CD4-positive, alpha-beta T cell treated with Interleukin-4 for 1 hour (primary cell): Measurements from ENCODE around the gene GTF2IRD1.
A peak's percentile ranks its signal among the peaks of the same experiment; 100 is the strongest.
"Not testable (repeated sequence)": the region's sequence is repeated elsewhere in the genome, so short reads cannot be mapped to it uniquely, and the experiment has no call there.

Source experiments
- DNase-seq, 2 donors: peaks; one replicate each; pipeline ENCODE4 v3.0.0-alpha.2; 2020 to 2022

GTF2IRD1 gene

GRCh38 chr7:74430409-74430808, 23.3 kb upstream of the GTF2IRD1 start:
- DNase-seq: not testable (repeated sequence)

DNA sequence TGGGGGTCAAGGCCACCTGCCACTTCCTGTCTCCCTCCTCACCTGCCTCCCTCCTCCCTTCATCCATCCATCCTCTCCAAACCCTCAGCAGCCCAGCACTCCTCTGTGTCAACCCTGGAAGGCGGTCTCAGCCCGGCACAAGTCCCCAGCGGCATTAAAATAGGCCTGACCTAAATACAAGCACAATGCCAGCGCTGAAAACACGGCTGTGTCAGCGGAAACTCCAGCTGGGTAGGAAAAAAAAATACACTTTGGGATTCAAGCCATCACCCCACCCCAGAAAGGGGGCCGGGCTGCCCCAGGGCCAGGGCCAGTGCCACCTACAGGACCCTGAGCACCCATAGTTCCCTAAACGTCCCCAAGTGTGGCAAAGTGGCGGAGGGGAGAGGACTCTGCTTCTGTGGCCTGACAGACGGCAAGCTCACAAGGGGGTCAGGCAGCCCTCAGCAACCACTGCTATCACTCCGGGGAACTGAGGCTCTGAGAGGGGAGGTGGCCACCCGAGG, 22.7 kb upstream of the GTF2IRD1 start:
- no peak for DNase-seq

GRCh38 chr7:74437291-74437571, 16.5 kb upstream of the GTF2IRD1 start:
- DNase-seq: not testable (repeated sequence)

GRCh38 chr7:74438327-74438726, 15.4 kb upstream of the GTF2IRD1 start:
- no peak for DNase-seq

GRCh38 chr7:74439541-74439940, 14.2 kb upstream of the GTF2IRD1 start:
- DNase-seq: no peak

GRCh38 chr7:74440143-74440542, 13.6 kb upstream of the GTF2IRD1 start:
- not testable (repeated sequence) for DNase-seq

- DNase-seq: no peak
These were observed 11.9 kb upstream of the GTF2IRD1 start for GRCh38 chr7:74441801-74442200.

GRCh38 chr7:74443543-74444247, 10.0 kb upstream of the GTF2IRD1 start:
- no peak for DNase-seq

DNA sequence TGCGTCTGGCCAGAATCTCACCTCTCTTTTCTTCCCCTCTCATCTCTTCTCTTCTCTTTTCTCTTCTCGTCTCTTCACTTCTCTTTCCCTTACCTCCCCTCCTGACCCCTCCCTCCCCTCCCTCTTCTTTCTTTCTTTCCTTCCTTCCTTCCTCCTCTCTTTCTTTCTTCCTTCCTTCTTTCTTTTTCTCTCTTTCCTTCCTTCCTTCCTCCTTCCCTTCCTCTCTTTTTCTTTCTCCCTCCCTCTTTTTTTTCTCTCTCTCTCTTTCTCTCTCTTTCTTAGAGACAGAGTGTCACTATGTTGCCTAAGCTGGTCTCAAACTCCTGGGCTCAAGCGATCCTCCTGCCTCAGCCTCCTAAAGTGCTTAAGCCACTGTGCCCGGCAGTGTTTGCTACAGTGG, 4.6 kb upstream of the GTF2IRD1 start:
- no peak for DNase-seq

- peak; percentile 58 to 71 for DNase-seq
These were observed 3.8 kb upstream of the GTF2IRD1 start for GRCh38 chr7:74449809-74450397.

GRCh38 chr7:74452748-74453321, 871 bp upstream of the GTF2IRD1 start:
- no peak for DNase-seq

GRCh38 chr7:74454021-74454924, 567 bp downstream of the GTF2IRD1 start:
- no peak for DNase-seq

GRCh38 chr7:74454925-74455288, 1.2 kb downstream of the GTF2IRD1 start:
- DNase-seq: no peak

GRCh38 chr7:74455291-74455804, 1.6 kb downstream of the GTF2IRD1 start:
- no peak for DNase-seq

- no peak for DNase-seq
These were observed 2.2 kb downstream of the GTF2IRD1 start for GRCh38 chr7:74455928-74456327.

DNA sequence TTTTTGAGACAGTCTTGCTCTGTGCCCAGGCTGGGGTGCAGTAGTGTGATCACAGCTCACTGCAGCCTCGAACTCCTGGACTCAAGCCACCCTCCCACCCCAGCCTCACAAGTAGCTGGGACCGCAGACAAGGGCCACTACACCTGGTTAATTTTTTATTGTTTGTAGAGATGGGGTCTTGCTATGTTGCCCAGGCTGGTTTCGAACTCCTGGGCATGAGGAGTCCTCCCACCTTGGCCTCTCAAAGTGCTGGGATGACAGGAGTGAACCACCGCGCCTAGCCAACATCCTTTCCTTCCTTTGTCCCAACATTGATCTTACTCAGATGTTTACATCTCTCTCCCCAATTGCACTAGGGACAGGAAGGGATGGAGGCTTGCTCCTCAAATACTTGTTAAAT, 3.3 kb downstream of the GTF2IRD1 start:
- DNase-seq: no peak

DNA sequence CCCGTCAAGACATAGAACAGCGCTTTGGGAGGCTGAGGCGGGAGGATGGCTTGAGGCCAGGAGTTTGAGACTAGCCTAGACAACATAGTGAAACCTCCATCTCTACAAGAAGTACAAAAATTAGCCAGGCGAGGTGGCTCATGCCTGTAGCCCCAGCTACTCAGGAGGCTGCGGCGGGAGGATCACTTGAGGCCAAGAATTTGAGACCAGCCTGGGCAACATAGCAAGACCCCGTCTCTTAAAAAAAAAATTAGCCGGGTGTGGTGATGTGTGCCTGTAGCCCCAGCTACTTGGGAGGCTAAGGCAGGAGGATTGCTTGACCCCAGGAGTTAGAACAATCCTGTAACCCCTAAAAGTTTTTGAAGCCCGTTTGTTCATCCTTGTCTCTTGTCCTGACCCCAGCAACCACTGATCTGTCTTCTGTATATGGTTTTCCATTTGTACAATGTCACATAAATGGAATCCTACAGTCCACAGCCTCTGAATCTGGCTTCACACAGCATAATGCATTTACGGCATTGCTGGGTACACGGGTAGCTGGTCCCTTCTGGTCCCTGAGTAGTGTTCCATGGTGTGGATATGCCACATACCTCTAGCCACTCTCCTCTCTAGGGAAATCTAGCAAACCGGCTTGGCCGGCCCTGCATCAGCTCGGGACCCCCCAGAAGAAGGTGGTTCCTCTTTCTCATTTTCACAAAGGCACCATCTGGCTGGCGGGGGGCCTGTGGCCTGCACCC, 8.4 kb downstream of the GTF2IRD1 start:
- DNase-seq: no peak

- DNase-seq: no peak
These were observed 9.0 kb downstream of the GTF2IRD1 start for GRCh38 chr7:74462707-74463100.

- no peak for DNase-seq
These were observed 11.5 kb downstream of the GTF2IRD1 start for GRCh38 chr7:74464931-74465886.

DNA sequence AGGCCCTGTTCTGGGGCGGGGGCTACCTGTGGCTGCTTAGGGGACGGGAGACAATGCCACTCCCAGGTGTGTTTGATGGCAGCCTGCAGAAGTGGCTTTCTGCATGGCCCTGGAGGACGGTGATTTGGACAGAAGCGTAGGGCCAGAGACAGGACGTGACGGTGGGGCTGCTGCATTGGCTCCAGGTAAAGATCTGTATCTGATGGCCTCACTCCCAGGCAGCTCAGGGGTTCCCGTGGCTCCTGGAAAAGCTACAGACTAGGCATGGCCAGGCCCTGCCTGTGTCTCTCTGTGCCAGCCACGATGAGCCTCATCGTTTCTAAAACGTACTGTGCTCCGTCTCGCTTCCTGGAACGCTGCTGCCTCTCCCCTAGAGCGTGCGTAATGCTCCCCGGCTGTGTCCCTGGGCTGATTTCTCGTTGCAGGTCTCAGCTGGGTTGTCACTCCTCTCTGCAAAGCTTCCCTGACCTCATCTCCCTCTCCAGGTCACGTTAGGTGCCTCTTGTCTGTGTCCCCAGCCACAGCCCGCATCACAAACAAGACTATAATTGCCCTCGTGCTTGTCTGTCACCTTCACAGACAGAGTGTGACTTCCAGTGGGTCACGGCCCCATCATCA, 12.6 kb downstream of the GTF2IRD1 start:
- DNase-seq: no peak

GRCh38 chr7:74467876-74468275, 14.2 kb downstream of the GTF2IRD1 start:
- DNase-seq: no peak
